ENCODE results near the gene RAB11FIP3. TPM values are rescaled to one million over a fixed set of nuclear protein-coding genes. Genes with fewer than 3 reads are reported as not detected.

The RAB11FIP3 gene
- total RNA-seq, 1 donor from 2014 or later = 27.7 TPM

DNA sequence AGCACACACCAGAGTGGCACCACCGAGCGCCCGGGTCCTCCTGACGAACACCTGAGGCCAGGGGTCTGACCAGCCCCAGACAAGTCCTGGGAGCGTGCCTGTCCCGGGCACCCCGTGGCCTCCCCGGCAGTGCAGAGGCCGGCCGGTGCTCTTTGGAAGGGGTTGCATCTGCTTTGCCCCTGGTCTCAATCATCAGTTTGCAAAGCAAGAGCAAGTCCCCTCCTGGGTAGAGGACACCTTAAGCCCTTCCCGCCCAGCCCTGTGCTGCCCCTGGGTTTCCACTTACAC lies 90.4 kb downstream of the RAB11FIP3 start:
- DNase-seq (ENCODE audit: low read depth, low spot score) = no peak

DNA sequence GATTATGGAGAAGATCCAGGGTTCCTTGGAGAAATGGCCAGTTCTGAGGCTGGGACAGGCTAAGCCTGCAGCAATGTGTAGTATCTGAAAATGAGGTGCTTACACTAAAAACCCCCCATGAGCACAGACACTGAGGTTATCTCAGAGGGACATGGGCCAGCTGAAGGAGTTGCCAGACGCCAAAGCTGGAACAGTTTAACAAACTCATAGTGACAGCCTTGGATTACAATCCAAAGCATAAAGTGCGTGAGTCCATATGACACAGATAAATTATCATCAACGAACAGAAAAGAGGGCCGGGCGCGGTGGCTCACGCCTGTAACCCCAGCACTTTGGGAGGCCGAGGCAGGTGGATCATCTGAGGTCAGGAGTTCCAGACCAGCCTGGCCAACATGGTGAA lies 90.9 kb downstream of the RAB11FIP3 start:
- DNase-seq (ENCODE audit: low read depth, low spot score) = no peak

DNA sequence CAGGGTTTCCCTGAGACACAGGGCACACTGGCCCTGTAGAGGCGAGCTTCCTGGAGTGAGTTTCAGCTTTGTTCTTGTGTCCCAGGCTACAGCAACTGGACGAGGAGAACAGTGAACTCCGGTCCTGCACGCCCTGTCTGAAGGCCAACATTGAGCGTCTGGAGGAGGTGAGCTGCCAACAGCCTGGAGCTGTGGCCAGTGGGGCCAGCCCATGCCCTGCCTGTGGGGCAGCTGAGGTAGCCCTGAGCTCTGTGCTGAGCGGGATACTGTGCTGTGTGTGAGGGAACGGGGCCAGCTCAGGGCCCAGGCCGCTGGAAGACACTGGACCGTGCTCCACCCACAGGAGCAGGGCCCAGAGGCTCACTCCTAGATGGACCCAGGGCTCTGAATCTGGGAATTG lies 93.4 kb downstream of the RAB11FIP3 start:
- no peak for DNase-seq (ENCODE audit: low read depth, low spot score)

DNA sequence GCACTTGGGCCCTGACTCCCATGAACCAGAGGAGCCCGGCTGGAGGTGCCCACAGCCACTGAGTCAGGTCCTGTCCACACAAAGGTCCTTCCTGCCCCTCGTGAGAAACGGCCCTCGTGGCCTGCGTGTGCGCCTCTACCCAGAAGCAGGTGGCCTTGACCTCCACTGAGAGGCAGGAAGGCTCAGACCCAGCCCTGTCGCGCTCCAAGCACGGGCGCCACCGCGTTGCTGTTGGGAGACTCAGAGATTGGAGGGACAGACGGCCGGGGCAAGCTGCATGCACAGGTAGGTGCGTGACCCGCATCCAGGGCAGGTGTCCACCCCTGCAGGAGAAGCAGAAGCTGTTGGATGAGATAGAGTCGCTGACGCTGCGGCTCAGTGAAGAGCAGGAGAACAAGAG lies 94.0 kb downstream of the RAB11FIP3 start:
- DNase-seq (ENCODE audit: low read depth, low spot score) = no peak

DNA sequence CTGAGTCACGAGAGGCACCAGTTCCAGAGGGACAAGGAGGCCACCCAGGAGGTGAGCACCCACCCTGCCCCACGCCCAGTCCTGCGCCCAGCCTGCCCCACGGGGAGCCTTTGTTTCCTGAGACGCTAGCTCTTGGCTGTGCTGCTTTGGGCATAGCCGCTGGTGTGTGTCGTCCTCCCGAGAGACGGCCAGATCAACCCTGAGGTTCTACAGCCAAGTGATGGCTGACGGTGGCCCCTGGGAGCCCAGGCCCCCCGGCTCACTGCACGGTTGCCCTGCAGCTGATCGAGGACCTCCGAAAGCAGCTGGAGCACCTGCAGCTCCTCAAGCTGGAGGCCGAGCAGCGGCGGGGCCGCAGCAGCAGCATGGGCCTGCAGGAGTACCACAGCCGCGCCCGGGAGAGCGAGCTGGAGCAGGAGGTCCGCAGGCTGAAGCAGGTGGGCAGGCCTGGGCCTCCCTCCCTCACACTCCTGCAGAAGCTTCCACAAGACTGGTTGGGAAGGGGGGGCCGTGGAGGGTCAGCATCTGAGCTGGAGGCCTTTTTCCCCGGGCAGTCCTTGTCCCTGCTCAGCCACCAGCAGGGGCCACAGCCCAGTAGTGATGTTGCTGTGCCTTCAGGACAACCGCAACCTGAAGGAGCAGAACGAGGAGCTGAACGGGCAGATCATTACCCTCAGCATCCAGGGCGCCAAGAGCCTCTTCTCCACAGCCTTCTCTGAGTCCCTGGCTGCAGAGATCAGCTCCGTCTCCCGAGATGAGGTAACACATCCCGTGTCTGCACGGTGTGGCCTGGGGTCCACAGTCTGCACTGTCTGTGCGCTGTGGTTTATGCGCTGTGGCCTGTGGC lies 94.6 kb downstream of the RAB11FIP3 start:
- DNase-seq (ENCODE audit: low read depth, low spot score) = no peak

DNA sequence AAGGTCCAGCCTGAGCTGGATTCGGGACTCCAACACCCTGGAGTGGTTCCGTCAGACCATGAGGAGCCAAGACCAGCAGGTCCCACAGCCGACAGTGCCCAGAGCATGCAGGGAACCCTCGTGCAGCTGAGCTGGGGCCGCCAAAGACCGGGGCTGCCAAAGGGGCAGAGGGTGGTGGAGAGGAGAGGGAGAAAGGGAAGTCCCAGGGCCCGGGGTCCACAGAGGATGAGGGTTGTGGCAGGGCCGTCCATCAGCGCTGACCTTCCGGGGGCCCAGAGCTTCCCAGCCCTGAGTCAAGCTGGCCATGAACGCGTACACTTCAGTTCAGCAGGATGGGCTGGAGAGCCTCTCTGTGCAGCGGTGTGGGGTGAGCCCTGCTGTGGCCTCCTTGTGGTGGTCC lies 95.4 kb downstream of the RAB11FIP3 start:
- DNase-seq (ENCODE audit: low read depth, low spot score) = no peak

DNA sequence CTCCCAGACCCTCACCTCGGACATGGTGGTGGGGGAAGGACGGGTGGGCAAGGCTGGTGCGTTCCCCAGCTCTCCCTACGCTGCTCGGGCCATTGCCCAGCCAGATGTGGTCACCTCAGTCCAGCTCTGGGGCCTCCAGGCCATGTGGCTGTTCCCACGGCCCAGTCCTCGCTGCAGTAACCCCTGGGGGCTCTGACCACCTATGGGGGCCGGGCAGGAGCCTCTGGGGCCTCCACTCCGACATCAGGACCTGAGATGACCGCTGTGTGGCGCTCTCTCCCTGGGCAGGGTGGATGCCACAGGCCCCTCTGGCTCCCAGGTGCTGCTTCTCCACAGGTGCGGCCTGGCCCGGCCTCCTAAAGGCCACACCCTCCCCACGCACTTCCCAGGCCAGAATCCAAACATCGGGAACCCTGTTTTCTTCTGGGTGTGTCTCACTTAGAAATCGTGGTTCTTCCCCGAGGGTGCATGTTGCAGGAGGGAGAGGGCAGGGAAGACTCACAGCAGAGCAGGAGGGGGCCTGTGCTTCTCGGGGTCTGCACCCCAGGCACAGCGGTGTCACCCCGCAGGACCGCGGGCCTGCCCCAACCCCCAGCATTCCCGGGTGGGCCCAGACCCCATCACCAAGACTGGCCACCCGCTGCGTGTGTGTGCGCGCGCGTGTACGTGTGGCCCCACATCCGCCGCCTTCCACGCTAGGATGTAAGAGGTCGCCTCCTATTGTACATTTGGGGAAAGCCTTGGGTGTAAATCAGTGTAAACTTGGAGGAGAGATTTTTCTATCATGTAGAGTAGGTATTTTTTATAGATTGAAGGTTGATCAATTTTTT lies 96.1 kb downstream of the RAB11FIP3 start:
- no peak for DNase-seq (ENCODE audit: low read depth, low spot score)

DNA sequence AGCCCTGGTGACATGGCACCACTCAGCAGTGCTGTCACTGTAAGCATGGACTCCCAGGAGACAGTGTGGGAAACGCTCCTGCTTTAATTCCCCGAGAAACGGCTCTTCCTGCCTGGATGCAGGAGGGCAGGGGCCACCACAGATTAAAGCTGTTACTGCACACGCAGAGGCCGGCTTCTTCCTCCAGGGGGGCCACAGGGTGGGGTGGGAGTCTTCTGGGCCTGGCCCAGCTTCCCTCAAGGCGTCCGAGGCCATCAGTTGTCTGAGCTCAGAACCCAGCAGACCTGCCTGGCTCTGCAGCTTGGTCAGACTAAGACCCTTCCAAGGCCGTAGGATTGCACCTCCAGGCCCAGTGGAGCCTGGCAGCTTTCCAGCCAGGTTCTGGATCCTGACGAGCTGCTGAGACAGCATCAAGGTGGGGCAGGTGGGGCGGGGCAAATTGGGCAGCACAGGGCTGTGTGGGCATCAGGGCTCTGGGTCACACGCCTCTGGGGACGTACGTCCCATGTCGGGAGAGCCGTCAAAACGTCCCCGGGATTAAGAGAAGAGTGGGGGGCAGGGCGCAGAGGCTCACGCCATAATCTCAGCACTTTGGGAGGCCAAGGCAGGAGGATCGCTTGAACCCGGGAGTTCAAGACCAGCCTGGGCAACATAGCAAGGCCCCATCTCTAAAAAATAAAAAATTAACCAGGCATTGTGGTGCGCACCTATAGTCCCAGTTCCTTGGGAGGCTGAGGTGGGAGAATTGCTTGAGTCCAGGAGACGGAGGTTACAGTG lies 97.1 kb downstream of the RAB11FIP3 start:
- DNase-seq (ENCODE audit: low read depth, low spot score) = no peak

DNA sequence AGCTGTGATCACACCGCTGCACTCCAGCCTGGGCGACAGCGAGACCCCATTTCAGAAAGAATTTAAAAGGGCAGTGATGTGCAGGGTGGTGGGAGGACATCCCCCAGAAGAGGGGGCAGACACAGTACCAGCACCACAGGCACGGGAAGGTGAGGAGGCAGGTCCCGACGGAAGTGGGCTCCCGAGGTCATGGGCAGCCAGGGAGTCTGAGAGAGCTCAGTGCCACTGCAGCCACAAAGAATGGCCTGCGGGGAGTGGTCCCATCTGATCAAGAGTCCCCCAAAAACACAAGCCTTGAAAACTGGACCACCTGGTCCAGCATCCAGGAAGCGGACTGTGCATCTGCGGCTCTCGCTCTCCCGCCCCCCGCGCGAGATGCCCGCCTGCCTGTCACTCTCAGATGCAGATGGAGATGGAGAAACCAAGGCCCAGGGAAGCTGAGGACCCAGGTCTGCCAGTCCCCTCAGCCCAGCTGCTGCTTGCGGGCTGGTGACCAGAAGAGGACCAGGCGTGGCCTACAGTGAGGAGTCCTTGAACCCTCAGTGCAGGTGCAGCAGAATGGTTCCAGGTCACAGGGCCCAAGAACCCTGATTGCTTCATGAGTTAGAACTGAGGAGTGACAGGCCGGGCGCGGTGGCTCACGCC lies 97.8 kb downstream of the RAB11FIP3 start:
- DNase-seq (ENCODE audit: low read depth, low spot score) = no peak

DNA sequence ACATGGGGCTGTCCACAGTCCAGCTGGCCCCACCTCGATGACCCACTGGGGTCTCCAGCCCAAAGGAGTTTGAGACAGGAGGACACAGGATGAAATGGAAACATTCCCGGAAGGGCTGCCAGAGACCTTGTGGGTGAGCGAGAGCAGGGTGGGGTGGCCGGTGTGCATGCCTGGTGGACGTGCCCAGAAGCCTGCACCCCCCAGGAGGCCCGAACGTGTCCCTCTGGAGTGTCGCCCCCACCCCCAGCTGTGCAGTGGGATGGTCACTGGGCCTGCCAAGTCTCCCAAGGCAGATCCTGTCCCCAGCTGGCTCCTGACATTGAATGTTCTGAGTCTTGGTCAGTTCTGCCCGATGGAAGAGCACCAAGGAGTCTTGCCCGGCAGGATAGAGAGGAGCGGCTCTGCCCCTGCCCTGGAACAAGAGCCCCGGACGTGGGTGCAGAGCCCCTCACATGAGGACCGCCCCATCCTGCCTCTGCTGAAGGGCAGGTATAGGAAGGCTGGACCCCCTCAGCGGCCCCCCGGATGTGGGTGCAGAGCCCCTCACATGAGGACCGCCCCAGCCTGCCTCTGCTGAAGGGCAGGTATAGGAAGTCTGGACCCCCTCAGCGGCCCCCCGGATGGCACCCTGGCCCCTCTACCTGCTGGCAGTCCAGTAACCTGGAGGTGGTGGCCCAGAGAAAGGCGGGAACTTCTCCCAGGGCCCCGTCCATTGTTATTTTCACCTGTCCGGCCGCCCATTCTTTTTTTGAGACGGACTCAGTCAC lies 99.0 kb downstream of the RAB11FIP3 start:
- no peak for DNase-seq (ENCODE audit: low read depth, low spot score)

DNA sequence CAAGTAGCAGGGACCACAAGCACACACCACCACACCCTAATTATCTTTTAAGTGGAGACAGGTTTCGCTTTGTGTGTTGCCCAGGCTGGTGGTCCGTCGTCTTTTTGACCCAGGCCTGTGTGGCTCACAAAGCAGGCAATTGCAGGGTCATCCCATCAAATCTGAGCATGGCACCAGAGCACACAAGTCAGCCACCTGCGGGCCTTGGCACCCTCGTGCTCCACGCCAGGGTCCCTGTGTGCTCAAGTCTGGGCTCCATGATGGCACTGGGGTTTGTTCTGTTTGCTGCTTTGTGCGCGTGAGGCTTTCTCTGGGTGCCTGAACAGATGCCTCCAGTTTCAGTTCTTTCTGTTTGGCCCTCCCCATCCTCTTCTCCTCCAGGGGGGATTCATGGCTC lies 99.7 kb downstream of the RAB11FIP3 start:
- DNase-seq (ENCODE audit: low read depth, low spot score) = no peak

DNA sequence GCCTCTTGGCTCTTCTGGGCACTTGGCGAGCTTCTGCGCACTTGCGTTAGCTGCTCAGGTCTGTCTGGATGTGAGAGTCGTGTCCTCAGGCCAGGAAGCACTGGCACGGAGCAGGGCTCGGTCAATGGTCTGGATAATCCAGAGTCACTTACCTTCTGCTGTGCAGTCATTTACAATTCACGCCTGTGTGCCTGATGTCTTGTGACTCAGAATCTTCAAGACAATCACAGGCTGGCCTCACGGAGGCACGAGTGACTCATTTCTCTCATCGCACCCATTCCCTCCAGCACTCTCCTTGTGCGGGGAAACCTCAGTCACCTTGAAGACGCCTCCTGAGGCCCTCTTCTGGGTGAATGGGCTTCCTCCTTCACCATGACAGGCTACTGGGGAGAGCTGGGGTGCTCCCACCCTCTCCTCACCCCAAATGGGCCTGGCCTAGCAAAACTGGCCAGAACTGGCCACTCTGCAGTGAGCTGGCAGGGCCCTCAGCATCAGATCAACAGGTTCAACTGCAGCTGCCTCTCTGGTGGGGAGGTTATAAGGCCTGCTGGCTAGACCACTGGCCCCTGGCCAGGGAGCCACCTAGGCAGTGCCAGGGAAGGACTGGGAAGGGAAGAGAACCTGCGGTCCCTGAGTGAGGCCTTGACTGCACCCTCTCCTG lies 100.2 kb downstream of the RAB11FIP3 start:
- peak; percentile 55 for DNase-seq (ENCODE audit: low read depth, low spot score)

DNA sequence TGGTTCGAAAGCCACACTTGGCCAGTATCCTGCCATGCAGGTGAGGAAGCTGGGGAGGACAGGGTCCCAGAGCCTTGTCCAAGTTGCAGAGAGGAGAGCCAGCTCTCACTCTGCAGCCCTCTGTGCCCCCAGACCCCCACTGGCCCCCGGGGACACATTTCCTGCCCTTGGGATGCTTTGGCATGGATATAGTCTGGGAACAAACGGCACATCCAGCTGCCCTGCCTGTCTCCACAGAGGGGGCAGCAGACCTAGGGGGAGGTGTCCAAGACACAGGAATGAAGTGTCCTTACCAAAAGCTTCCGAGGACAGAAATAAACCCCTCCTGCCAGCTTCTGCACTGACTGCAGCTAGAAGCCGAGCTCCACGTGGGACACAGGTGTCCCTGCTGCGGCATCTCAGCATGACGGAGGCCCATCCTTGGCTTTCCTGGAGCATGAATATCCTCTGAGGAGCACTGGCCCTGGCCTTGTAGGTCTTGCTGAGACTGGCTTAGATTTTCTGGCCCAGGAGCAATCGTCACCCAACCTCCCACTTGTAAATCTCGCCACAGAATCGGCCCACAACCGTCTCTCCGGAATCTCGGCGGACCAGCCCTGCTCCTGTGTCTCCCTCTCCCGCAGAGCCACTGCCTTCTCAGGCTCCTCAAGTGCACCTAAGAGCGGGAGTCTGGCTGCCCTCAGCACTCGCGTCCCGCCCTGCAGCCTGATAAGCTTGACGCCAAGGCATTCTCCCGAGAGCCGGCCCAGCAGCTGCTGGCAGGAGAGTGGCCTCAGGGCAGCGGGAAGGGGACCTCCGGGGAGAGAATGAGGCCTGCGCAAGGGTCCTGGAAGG lies 100.9 kb downstream of the RAB11FIP3 start:
- no peak for DNase-seq (ENCODE audit: low read depth, low spot score)

DNA sequence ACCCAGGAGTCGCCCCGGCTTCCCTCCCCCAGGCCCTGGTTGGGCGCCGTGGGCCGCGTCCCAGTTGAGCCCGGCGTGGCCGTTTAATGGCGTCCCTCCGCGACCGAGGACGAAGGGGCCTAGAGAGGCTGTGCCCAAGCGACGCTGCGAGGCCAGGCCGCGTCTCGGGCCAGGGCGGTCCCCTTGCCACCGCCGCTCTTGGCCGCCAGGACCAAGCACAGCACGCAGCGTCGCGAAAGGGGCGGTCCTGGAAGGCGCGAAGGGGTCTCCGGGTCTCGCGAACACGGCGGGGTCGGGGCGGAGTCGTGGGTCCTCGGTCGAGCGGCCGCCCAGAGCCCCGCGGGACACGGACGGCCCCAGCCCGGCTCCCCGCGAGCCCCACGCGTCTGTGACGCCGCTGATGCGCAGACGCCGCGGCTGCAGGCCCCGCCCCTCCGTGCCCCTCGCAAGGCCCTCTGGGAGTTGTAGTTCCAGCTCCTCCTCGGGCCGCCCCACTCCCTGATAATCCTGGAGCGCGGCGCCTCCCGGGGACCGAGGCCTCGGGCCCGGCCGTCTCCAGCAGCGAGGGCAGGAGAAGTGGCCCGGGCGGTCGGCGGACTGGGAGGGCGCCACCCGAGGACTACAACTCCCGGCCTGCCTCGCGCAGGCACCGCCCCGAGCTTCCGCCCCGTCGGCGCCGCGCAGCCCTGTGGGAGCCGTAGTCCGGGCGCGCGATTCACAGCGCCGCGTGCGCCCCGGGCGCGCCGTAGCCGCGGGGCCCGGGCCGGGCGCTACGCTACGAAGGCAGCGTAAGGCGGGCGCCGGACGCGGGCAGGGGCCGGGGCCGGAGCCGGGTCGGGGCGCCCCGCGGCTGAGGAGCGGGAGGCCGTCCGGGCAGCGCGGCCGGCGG lies 101.8 kb downstream of the RAB11FIP3 start, which contains the start of gene CAPN15:
Gene CAPN15 (plus strand): TSS at position 698 of the 889 bp plus-strand sequence. CDS start 19,127 bp downstream, outside the sequence.
- DNase-seq (ENCODE audit: low read depth, low spot score) = peak; percentile 56

DNA sequence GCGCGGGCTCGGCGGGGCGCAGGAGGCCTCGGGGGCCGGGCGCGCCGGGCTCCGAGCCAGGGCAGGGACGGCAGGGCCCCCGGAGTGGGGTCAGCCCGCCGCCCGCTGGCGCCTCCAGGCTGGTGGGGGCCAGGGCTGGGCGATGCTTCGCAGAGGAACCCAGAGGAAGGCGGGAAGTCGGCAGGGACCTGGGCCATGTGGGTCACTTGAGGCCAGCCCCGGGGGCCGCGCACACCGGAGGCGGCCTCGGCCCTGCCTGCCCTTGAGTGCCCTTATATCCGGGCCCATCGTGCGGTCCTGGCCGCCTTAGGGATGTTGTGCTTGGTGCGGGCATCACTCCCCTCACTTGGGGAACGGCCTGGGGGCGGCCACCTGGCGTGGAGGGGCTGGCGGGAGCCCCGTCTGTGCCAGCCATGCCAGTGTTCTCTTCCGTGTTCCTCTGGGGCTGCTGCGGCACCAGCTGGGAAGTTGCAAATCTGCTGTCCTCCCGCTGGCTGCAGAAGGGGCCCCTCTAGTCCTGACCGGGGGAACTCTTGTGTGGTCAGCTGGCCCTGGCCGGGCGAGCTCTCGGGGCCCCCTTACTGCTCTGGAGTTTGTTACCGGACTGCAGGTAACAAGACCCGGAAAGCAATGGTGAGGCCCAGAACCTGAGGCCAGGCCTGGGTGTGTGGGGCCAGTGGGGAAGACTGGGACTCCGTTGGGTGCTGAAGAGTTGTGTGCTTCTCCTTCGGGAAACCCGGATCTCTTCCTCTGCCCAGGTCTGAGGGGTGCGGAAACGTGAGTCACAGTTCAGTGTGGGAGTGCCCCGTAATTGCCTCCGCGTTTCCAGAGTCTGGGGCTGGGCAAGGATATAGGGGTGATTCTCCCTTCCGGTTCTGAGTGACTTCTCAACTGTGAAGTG lies 102.9 kb downstream of the RAB11FIP3 start:
- no peak for DNase-seq (ENCODE audit: low read depth, low spot score)

DNA sequence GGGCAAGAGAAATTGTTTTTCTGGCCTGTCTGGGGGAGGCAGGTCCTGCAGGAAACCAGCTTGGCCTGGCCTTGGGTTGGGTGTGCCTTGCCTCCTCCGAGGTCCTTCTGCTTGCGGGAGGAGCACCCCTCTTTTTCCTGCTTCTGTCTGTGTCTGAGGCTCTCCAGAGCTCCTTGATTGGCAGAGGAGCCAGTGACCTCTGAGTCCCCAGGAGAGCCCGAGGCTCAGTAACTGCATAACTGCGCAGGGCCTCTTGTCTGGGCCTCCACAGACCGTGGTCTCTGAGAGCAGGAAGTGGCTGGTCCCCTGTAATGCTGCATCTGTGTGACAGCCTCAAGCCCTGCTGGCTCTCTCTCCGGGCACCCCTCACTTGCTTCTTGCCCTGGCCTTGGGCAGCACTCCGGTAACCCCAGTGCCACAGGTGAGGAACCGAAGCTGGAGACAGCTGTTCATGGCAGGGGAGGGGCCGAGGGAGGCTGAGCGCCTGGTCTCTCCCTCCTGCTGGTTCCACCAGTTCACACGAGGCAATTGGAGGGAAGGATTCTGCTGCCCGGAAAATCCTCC lies 103.6 kb downstream of the RAB11FIP3 start:
- DNase-seq (ENCODE audit: low read depth, low spot score) = no peak

Data from pulmonary artery endothelial cell (primary cell).